ENCODE measurements around the gene BABAM1. TPM values are rescaled to one million over a fixed set of nuclear protein-coding genes. Genes with fewer than 3 reads are reported as not detected.

Gene BABAM1
- total RNA-seq, 1 experiment from 2014 or later: 174 TPM

- no peak for DNase-seq (ENCODE audit: low read depth)
These were observed 23.9 kb upstream of the BABAM1 start for GRCh38 chr19:17243211-17243829.

DNA sequence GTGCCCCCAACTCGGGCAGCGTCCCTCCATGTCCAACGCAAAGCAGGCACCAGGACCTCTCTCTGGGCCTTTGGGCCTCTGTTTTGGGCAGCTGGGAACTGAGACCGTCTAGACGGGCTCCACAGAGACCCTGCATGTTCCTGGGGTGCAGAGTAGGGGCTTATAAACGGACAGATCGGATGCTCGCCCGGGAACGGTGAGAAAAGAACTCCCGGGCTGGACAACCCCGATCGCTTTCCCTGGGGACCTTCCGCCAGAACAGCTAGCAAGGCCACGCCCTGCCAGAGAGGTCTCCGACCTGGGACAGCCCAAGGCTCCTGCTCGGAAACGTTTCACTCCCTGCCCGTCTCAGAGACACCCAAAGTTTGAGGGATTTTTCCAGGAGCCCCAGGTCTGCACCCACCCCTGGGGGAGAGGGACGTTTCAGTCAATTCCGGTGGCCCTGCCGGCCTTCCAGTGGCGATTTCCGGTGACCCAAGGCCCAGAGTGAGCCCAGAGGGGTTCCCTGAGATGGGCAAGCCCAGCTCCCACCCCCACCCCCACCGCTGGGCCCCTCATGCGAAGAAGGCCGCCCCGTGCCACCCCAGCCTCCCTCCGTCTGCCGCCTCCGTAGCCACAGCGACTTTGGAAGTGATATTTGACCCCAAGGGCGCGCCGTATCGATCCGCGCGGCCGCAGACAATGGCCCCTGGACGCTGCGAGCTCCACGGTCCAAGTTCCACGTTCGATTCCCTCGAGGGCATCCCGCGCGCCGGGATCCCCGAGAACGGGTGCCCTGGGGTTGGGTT lies 23.2 kb upstream of the BABAM1 start:
- peak; percentile 50 for DNase-seq (ENCODE audit: low read depth)

DNA sequence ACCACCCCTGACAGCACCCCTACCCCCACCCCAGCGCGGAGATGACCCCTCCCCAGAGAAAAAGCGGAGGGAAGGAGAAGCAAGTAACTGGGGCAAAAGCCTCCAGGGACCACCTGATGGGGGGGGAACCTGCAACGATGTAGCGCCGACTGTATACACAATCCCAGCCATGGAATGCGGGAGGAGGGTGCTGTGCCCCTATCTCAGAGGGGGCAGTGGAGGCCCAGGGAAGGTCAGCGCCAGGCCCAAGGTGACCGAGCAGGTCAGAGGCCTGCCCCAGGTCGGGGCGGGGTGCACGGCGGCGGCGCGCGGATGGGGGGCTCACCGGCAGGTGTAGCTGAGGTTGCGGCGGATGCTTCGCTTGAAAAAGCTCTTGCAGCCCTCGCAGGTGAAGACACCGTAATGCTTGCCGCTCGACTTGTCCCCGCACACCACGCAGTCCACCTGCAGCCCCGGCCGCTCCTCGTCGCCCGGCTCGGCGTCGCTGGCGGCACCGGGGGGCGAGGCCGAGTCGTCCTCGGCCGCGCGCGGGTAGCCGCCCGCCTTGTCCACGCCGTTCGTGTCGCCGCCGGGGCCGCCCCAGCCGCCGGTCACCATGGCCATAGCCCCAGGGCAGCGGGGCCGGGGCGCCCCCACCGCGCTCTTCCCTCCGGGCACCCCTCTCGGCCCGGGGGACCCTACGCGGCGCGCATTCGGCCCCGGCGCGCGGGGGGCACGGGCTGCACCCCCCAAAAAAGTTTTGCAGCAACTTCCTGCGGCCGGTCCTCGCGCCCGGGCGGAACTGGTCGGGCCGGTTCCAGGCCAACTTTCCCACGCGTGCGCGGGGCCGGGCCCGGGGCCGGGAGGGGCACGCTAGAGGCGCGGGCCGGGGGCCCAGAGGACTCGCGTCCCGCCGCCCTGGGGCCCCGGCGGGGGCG lies 22.4 kb upstream of the BABAM1 start:
- no peak for DNase-seq (ENCODE audit: low read depth)

GRCh38 chr19:17245535-17245984 lies 21.7 kb upstream of the BABAM1 start, which contains the start of gene NR2F6:
TSS of gene NR2F6 (minus strand) at chr19:17245919. CDS start at chr19:17245220, 699 bp downstream.
- no peak for DNase-seq (ENCODE audit: low read depth)

- peak; percentile 61 for DNase-seq (ENCODE audit: low read depth)
These were observed 20.4 kb upstream of the BABAM1 start for GRCh38 chr19:17246681-17247425.

GRCh38 chr19:17248011-17248776 lies 19.0 kb upstream of the BABAM1 start:
- no peak for DNase-seq (ENCODE audit: low read depth)

DNA sequence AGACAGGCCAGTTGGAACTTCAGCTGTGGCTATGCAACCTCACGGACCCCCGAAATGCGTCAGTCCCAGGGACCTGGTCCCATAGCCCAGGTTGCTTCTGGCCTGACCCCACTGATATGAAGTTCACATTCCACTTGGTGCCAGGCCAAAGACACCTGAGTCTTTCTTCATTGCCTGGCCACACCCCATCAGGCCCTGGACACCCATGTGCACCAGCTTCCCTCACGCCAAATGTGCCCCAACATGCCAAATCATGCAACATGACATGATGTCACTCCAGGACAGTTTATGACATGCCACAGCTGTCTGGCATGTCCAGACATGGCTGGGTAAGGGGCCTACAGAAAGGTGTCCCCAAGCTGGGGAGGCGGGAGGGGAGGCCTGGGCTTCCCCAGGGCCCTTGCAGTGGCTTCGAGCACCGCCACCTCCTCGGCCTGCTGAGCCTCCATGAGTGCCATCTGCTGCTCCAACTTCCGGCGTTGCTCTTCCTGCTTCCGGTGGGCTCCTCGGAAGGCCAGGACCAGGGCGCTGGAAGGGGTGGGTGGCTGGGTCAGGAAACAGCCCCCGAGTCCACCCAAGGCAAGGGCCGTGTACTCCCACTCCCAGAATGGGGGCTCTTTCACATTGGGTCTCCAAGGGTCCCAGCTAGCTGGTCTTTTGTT lies 17.2 kb upstream of the BABAM1 start:
- no peak for DNase-seq (ENCODE audit: low read depth)

DNA sequence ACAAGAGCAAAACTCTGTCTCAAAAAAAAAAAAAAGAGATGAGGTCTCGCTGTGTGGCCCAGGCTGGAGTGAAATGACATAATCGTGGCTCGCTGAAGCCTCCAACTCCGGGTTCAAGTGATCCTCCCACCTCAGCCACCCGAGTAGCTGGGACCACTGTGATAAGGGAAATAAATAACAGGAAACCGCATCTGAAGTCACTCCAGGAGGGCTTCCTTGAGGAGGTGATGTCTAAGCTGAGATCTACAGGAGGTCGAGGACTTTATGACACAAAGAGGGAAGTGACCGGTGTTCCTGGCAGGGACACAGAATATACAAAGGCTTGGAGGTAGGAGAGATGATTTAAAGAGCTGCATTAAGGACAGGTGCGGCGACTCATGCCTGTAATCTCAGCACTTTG lies 12.6 kb upstream of the BABAM1 start:
- DNase-seq (ENCODE audit: low read depth): no peak

- DNase-seq (ENCODE audit: low read depth): peak; percentile 30
These were observed 12.1 kb upstream of the BABAM1 start for GRCh38 chr19:17255150-17255621.

- no peak for DNase-seq (ENCODE audit: low read depth)
These were observed 11.1 kb upstream of the BABAM1 start for GRCh38 chr19:17256130-17256529.

DNA sequence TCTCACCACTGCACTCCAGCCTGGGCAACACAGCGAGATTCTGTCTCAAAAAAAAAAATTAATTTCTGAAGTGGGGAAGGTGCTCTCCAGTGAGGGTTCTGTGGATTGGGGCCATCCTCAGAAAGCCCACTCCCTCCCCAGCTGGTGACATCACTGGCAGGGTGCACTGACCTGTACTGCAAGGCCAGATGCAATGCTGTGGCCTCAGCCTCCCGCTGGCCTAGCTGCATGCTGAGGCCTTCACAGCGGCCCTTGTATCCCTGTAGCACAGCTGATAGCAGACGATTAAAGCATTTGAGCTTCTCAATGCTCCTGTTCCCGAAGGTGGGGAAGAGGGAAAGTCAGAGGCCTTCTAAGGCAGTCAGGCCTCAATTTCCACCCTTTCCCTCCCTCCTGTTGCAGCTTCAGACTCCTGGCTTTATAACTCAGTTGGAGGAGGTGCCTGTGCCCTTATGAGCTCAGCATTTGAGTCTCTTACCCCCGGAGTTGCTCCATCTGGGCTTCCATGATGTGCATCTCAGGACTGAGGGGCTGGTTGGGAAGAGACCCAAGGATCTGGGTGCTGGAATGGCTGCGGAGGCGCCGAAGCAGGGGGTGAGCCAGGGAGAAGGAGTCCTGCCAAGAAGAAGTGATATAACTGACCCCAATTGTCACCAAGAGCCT lies 8.0 kb upstream of the BABAM1 start:
- DNase-seq (ENCODE audit: low read depth): no peak

DNA sequence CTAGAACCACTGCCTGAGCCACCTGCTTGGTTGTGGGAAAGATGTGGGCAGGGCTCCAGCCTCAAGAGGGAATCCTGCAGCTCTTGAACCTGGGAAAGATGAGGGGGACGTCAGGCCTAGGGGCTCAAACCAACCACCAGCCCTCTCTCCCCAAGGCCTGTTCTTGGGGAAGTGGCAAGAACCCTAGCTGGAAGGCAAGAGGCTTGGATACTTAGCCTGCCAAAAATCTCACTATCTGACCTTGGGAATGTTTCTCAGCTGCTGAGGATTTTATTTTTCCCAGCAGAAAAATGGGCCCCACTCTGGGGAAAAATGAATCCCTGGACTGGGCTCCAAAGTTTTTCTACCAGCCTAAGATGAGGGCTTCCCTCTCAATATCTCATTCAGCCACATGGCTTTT lies 7.3 kb upstream of the BABAM1 start:
- DNase-seq (ENCODE audit: low read depth): no peak

- peak; percentile 85 for DNase-seq (ENCODE audit: low read depth)
These were observed 6.4 kb upstream of the BABAM1 start for GRCh38 chr19:17260842-17261325.

- DNase-seq (ENCODE audit: low read depth): no peak
These were observed 4.7 kb upstream of the BABAM1 start for GRCh38 chr19:17262557-17262956.

GRCh38 chr19:17263712-17264640 lies 3.3 kb upstream of the BABAM1 start:
- DNase-seq (ENCODE audit: low read depth): no peak

- DNase-seq (ENCODE audit: low read depth): no peak
These were observed 2.6 kb upstream of the BABAM1 start, which contains the start of gene USHBP1 for GRCh38 chr19:17264641-17264979. TSS of gene USHBP1 (minus strand) at chr19:17264745. CDS start at chr19:17264299, 446 bp downstream.

- DNase-seq (ENCODE audit: low read depth): no peak
These were observed 1.2 kb upstream of the BABAM1 start for GRCh38 chr19:17266026-17266425.

- no peak for DNase-seq (ENCODE audit: low read depth)
These were observed 661 bp upstream of the BABAM1 start for GRCh38 chr19:17266589-17266974.

Data from Daoy (cell line).